Smooth muscle cell (in vitro differentiated cells): ENCODE measurements around the gene ATP5ME. TPM values are rescaled to one million over a fixed set of nuclear protein-coding genes. Genes with fewer than 3 reads are reported as not detected.

Experiments
- DNase-seq: peaks from one replicate; lab custom pipeline; 2025; ENCODE audit not compliant: unreplicated experiment; lab: John Stamatoyannopoulos, UW
- H2AFZ ChIP-seq: fragments of 200-600 bp; sonication (generic); 2 replicates; pipeline ENCODE4 v1.6.0; 2016; ENCODE audit warnings: antibody characterized with exemption, low read depth, mild to moderate bottlenecking
- H3F3A ChIP-seq: fragments of 200-600 bp; sonication (generic); 2 replicates; pipeline ENCODE4 v1.6.0; 2017; ENCODE audit warnings: antibody characterized with exemption, low read depth
- H3K27ac ChIP-seq: fragments of 200-600 bp; sonication (generic); 2 replicates; pipeline ENCODE4 v1.5.1; 2016; ENCODE audit warnings: low read depth, mild to moderate bottlenecking
- H3K27me3 ChIP-seq: fragments of 200-600 bp; sonication (generic); 2 replicates; pipeline ENCODE4 v1.6.1; 2016; ENCODE audit warnings: low read depth, mild to moderate bottlenecking
- H3K36me3 ChIP-seq: fragments of 200-600 bp; sonication (generic); 2 replicates; pipeline ENCODE4 v1.5.1; 2016; ENCODE audit warnings: low read depth
- H3K4me1 ChIP-seq: fragments of 200-600 bp; sonication (generic); 2 replicates; pipeline ENCODE4 v1.5.1; 2016; ENCODE audit warnings: low read depth
- H3K4me2 ChIP-seq: fragments of 200-600 bp; sonication (generic); 2 replicates; pipeline ENCODE4 v1.6.0; 2016; ENCODE audit warnings: mild to moderate bottlenecking
- H3K4me3 ChIP-seq: fragments of 200-600 bp; sonication (generic); 2 replicates; pipeline ENCODE4 v1.5.1; 2016; ENCODE audit warnings: mild to moderate bottlenecking
- H3K79me2 ChIP-seq: fragments of 200-600 bp; sonication (generic); 2 replicates; pipeline ENCODE4 v1.6.0; 2016; ENCODE audit warnings: low read depth, mild to moderate bottlenecking
- H3K9ac ChIP-seq: fragments of 200-600 bp; sonication (generic); 2 replicates; pipeline ENCODE4 v1.6.0; 2016; ENCODE audit warnings: low read depth
- H3K9me3 ChIP-seq: fragments of 200-600 bp; sonication (generic); replicated peaks from 2 replicates; pipeline ENCODE4 v1.5.1; 2016; ENCODE audit warnings: low read depth
- H4K20me1 ChIP-seq: fragments of 200-600 bp; sonication (generic); 2 replicates; pipeline ENCODE4 v1.6.0; 2016; ENCODE audit warnings: low read depth
- CTCF ChIP-seq: fragments of 200-600 bp; sonication (generic); IDR thresholded peaks from 2 replicates; pipeline ENCODE4 v1.5.1; 2017; ENCODE audit warnings: borderline replicate concordance, mild to moderate bottlenecking, antibody characterized with exemption; ENCODE audit not compliant: insufficient read depth, poor library complexity, severe bottlenecking
- WGBS: methylation state at CpG from one replicate; pipeline ENCODE4 v1.1.7; 2016; ENCODE audit warnings: low lambda C conversion rate; 5-methylcytosine and 5-hydroxymethylcytosine counted together
- polyA plus RNA-seq: library from polyadenylated mRNA; unstranded; fragments of >200 nt; fragmentation: Nextera tagmentation; extraction: Ambion mirVana; gene quantifications from 2 replicates; pipeline ENCODE4 v1.2.1, GENCODE V29; 2016
- total RNA-seq: library from RNA; depleted of rRNA; stranded (reverse); fragments of >200 nt; gene quantifications from 2 replicates; pipeline ENCODE4 v1.2.3, GENCODE V29; 2014

The ATP5ME gene
- total and polyA plus RNA-seq, 2 experiments from 2014 or later: 95.4 to 699 TPM

GRCh38 chr4:657834-658667 is 16.0 kb downstream of the ATP5ME start:
- no peak for TF ChIP-seq CTCF
- Histone ChIP-seq H3F3A (no peaks in the 10 kb centered on the region), H3K27me3 (no peaks in the 10 kb centered on the region), H3K4me3 (no peak overlapping the region), H3K36me3 (no peaks in the 10 kb centered on the region), H3K27ac (no peak overlapping the region), H3K79me2 (no peaks in the 10 kb centered on the region), H2AFZ (no peak overlapping the region), H4K20me1 (no peaks in the 10 kb centered on the region), H3K4me1 (peaks cover 1% of the 10 kb centered on the region), H3K9ac (no peak overlapping the region), H3K9me3 (no peaks in the 10 kb centered on the region), H3K4me2 (no peak overlapping the region)
- no peak for DNase-seq
- WGBS: 91% methylated on average over 22 of the region's 27 CpGs

GRCh38 chr4:657338-657833 is 16.7 kb downstream of the ATP5ME start:
- Histone ChIP-seq H3K27ac (no peak overlapping the region), H3K36me3 (no peaks in the 10 kb centered on the region), H2AFZ (no peak overlapping the region), H3K79me2 (no peaks in the 10 kb centered on the region), H3K27me3 (no peaks in the 10 kb centered on the region), H3K4me3 (no peak overlapping the region), H3K4me2 (no peak overlapping the region), H4K20me1 (no peaks in the 10 kb centered on the region), H3K9me3 (no peaks in the 10 kb centered on the region), H3K4me1 (no peaks in the 10 kb centered on the region), H3F3A (no peaks in the 10 kb centered on the region), H3K9ac (no peak overlapping the region)
- DNase-seq: no peak
- TF ChIP-seq CTCF: no peak
- WGBS: 95% methylated on average over 17 of the region's 23 CpGs

GRCh38 chr4:656436-657337 is 17.4 kb downstream of the ATP5ME start:
- no peak overlapping the region for H3K4me3 ChIP-seq
- H3K4me2 ChIP-seq: no peak overlapping the region
- H3F3A ChIP-seq: no peaks in the 10 kb centered on the region
- WGBS: 85% methylated on average over 39 of the region's 58 CpGs
- H3K9ac ChIP-seq: no peak overlapping the region
- TF ChIP-seq CTCF: no peak
- H3K9me3 ChIP-seq: no peaks in the 10 kb centered on the region
- no peak overlapping the region for H2AFZ ChIP-seq
- H3K27me3 ChIP-seq: no peaks in the 10 kb centered on the region
- H3K4me1 ChIP-seq: no peaks in the 10 kb centered on the region
- no peaks in the 10 kb centered on the region for H3K36me3 ChIP-seq
- H3K27ac ChIP-seq: no peak overlapping the region
- no peak for DNase-seq
- H3K79me2 ChIP-seq: no peaks in the 10 kb centered on the region
- no peaks in the 10 kb centered on the region for H4K20me1 ChIP-seq
